LHCN-M2 (cell line): ENCODE data around the gene CENPU. TPM values are rescaled to one million over a fixed set of nuclear protein-coding genes. Genes with fewer than 3 reads are reported as not detected.

Source experiments
- DNase-seq: peaks from one replicate; pipeline ENCODE4 v3.0.0-alpha.2; 2012; ENCODE audit warnings: low read depth
- total RNA-seq: library from RNA; depleted of rRNA; stranded (reverse); fragments of >200 nt; gene quantifications from 2 replicates; pipeline ENCODE4 v1.2.3, GENCODE V29; 2014; rRNA removed

The CENPU gene
- total RNA-seq, 1 experiment from 2014 or later, result 85.5 TPM

- peak; percentile 20 for DNase-seq
Measured at GRCh38 chr4:184644553-184645307, 89.2 kb downstream of the CENPU start.

Other genes starting within 250 kb of the CENPU start
- 50.2 and 52.2 TPM in 2 replicates for gene CASP3, start 84.6 kb downstream of the CENPU start, total RNA-seq
- 20.6 and 29.0 TPM in 2 replicates for gene PRIMPOL, start 84.4 kb downstream of the CENPU start, total RNA-seq
- gene ACSL1, start 91.9 kb upstream of the CENPU start, total RNA-seq, result 83.0 and 115 TPM in 2 replicates